OCI-LY7 (cell line): Measurements from ENCODE around the gene TLX3. TPM values are rescaled to one million over a fixed set of nuclear protein-coding genes. Genes with fewer than 3 reads are reported as not detected.

Experiments used
- BruUV-seq: library from RNA; stranded (reverse); fragments of 400-500 nt; replicated peaks from 2 replicates; lab custom pipeline; 2021; lab: Mats Ljungman, UMichigan
- CTCF ChIA-PET: fragments of 300-600 bp; sonication (Branson Sonifier 250); formaldehyde crosslinking; loops from one replicate; lab custom pipeline; 2022; ENCODE audit warnings: antibody characterized with exemption; ENCODE audit not compliant: unreplicated experiment; lab: Charles Lee
- POLR2A ChIA-PET: fragments of 300-600 bp; sonication (Branson Sonifier 250); formaldehyde crosslinking; loops from one replicate; lab custom pipeline; 2022; ENCODE audit warnings: antibody characterized with exemption; lab: Charles Lee
- DNase-seq: peaks from one replicate; pipeline ENCODE4 v3.0.0-alpha.2; 2015; ENCODE audit warnings: low spot score
- H2AFZ ChIP-seq: fragments of 200-600 bp; sonication (generic), shearing (Covaris generic); 2 replicates; pipeline ENCODE4 v1.6.1; 2014; ENCODE audit warnings: mild to moderate bottlenecking, antibody characterized with exemption, low read length, moderate library complexity
- H3K27ac ChIP-seq: fragments of 200-600 bp; sonication (generic); 2 replicates; pipeline ENCODE4 v1.5.1; 2014; ENCODE audit warnings: mixed run types, low read depth, mild to moderate bottlenecking, moderate library complexity, low read length, inconsistent platforms; ENCODE audit not compliant: poor library complexity, severe bottlenecking
- H3K36me3 ChIP-seq: fragments of 200-600 bp; sonication (generic); 2 replicates; pipeline ENCODE4 v1.6.1; 2014; ENCODE audit warnings: mild to moderate bottlenecking, antibody characterized with exemption, low read length, moderate library complexity, mixed read lengths; ENCODE audit not compliant: insufficient read depth
- H3K4me1 ChIP-seq: fragments of 200-600 bp; sonication (generic); 2 replicates; pipeline ENCODE4 v1.5.1; 2014; ENCODE audit warnings: mild to moderate bottlenecking, low read length; ENCODE audit not compliant: insufficient read depth, poor library complexity, severe bottlenecking
- H3K4me2 ChIP-seq: fragments of 200-600 bp; sonication (generic); 2 replicates; pipeline ENCODE4 v1.6.1; 2014; ENCODE audit warnings: mild to moderate bottlenecking, low read length
- H3K4me3 ChIP-seq: fragments of 200-600 bp; sonication (generic); 2 replicates; pipeline ENCODE4 v1.5.1; 2014; ENCODE audit warnings: mild to moderate bottlenecking, low read depth, low read length; ENCODE audit not compliant: poor library complexity, severe bottlenecking
- H3K79me2 ChIP-seq: fragments of 200-600 bp; sonication (generic); 2 replicates; pipeline ENCODE4 v1.6.1; 2016; ENCODE audit warnings: low read depth, mild to moderate bottlenecking, low read length, moderate library complexity, mixed read lengths; ENCODE audit not compliant: insufficient read depth
- H3K9me2 ChIP-seq: fragments of 200-600 bp; sonication (generic); 2 replicates; pipeline ENCODE4 v1.6.1; 2016; ENCODE audit warnings: mild to moderate bottlenecking, low read length, mixed read lengths; ENCODE audit not compliant: insufficient read depth
- H3K9me3 ChIP-seq: fragments of 200-600 bp; sonication (generic); 2 replicates; pipeline ENCODE4 v1.6.1; 2014; ENCODE audit warnings: mild to moderate bottlenecking, mixed run types, low read length, mixed read lengths
- H4K20me1 ChIP-seq: fragments of 200-600 bp; sonication (generic); 2 replicates; pipeline ENCODE4 v1.6.1; 2014; ENCODE audit warnings: mild to moderate bottlenecking, antibody characterized with exemption, low read length, moderate library complexity, mixed read lengths; ENCODE audit not compliant: insufficient read depth
- EZH2phosphoT487 ChIP-seq: fragments of 200-600 bp; sonication (generic); IDR thresholded peaks from 2 replicates; pipeline ENCODE4 v1.6.1; 2018; ENCODE audit warnings: low read depth, borderline replicate concordance, mild to moderate bottlenecking, mixed run types, antibody characterized with exemption, low read length, moderate library complexity, mixed read lengths
- intact Hi-C: fragments of 100-400 bp; cut with micrococcal nuclease; formaldehyde crosslinking; loops from one replicate; pipeline ENCODE4 v1.10.0; 2022; ENCODE audit not compliant: unreplicated experiment
- total RNA-seq, 2 experiments: library from RNA; depleted of rRNA in 1 of 2; stranded (reverse); fragments of >200 nt in 1 of 2; shearing (Covaris generic) in 1 of 2; gene quantifications; 2 replicates each; pipeline ENCODE4 v1.2.3, GENCODE V29; 2014 to 2022
- TF ChIP-seq, protein P1 (sequence below): fragments of 200-600 bp; sonication (generic); conservative IDR thresholded peaks from 2 replicates; pipeline ENCODE4 v1.5.1; 2014; ENCODE audit warnings: mild to moderate bottlenecking, antibody characterized with exemption, low read length, moderate library complexity, mixed read lengths

Gene TLX3
- total RNA-seq, 2 experiments from 2014 or later: not detected

DNA sequence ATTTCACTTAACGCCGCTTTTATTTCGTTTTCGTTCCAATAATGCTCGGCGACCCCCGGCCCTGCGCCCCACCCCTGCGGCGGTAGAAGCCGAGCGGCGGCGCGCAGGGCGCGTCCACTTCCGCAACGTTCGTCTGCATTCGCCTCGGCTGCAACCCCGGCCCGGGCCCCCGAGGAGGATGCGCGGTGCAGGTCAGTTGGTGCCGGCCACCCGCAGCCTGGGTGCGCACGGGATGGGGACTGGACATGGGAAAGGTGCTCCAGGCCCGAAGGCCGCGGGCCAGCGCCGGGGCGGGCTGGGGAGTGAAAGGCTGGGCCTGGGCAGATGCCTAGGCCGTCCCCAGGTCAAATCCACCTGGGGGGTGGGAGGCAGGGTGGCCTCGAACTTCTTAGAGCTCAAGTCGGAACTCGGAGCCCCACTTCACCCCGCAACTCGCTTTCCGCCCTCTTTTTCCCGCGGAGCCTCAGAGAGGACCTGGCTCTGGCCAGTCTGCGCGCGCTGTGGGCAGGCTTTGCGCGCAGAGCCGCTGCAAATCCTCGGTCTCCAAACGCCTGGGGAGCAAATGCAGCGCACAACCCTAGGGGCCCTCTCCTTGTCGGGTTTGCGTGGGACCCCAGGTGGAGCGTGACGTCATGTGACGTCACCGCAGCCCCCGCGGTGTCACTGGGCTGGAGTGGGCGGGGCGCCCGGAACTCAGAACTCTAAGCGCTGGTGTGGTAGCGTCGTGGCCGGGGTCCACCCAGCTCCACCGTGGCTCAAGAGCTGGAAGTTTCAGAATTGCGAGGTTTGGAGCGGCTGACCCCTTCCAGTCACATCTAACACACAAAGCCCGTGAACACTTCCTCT lies 3.3 kb downstream of the TLX3 start:
- Histone ChIP-seq H3K79me2 (no peaks in the 10 kb centered on the region), H4K20me1 (no peaks in the 10 kb centered on the region), H3K4me3 (no peak overlapping the region), H3K27ac (no peak overlapping the region), H3K9me2 (no peaks in the 10 kb centered on the region), H3K4me2 (no peak overlapping the region), H3K4me1 (no peaks in the 10 kb centered on the region), H2AFZ (no peak overlapping the region), H3K36me3 (no peaks in the 10 kb centered on the region), H3K9me3 (no peaks in the 10 kb centered on the region)
- ChIA-PET POLR2A (no interaction called here), CTCF (no interaction called here)
- TF ChIP-seq, protein P1, sequence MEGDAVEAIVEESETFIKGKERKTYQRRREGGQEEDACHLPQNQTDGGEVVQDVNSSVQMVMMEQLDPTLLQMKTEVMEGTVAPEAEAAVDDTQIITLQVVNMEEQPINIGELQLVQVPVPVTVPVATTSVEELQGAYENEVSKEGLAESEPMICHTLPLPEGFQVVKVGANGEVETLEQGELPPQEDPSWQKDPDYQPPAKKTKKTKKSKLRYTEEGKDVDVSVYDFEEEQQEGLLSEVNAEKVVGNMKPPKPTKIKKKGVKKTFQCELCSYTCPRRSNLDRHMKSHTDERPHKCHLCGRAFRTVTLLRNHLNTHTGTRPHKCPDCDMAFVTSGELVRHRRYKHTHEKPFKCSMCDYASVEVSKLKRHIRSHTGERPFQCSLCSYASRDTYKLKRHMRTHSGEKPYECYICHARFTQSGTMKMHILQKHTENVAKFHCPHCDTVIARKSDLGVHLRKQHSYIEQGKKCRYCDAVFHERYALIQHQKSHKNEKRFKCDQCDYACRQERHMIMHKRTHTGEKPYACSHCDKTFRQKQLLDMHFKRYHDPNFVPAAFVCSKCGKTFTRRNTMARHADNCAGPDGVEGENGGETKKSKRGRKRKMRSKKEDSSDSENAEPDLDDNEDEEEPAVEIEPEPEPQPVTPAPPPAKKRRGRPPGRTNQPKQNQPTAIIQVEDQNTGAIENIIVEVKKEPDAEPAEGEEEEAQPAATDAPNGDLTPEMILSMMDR: no peak
- no peak for TF ChIP-seq EZH2phosphoT487
- intact Hi-C loops: no loop called here
- no peak for DNase-seq
- no TSS peak for BruUV-seq

DNA sequence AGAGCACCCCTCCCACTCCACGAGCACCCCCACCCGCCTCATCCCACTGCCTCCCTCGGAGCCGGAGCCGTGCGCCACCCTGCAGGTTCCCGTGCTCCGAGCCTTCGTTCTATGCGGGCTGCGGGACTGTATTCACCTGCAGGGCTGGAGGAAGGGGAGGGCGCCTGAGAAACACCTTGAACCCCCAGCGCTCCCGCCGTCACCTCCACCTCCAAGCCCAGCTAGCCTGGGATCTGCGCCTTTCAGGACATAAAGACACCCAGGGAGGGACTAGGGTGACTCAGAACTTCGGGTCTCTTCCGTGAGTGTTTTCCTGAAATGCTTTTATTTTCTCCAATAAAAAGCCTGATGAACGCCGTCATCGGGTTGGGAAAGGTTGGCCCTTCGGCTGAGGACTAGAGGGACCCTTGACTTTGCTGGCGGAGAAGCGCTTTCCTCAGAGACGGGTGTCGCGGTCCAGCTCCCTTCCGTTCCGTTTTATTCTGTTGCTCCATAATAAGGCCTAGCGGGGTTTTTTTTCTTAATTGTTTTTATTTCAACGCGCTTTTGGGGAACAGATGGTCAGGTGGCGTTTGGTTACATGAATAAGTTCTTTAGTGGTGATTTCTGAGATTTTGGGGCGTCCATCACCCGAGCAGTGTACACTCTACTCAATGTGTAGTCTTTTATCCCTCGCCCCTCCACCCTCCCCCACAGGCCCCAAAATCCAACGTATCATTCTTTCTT lies 4.6 kb downstream of the TLX3 start:
- Histone ChIP-seq H3K9me3 (no peaks in the 10 kb centered on the region), H3K4me3 (no peak overlapping the region), H3K79me2 (no peaks in the 10 kb centered on the region), H3K9me2 (no peaks in the 10 kb centered on the region), H3K27ac (no peak overlapping the region), H2AFZ (no peak overlapping the region), H3K36me3 (no peaks in the 10 kb centered on the region), H4K20me1 (no peaks in the 10 kb centered on the region), H3K4me1 (no peaks in the 10 kb centered on the region), H3K4me2 (no peak overlapping the region)
- BruUV-seq: no TSS peak
- intact Hi-C loops: no loop called here
- ChIA-PET POLR2A (no interaction called here), CTCF (no interaction called here)
- no peak for DNase-seq
- no peak for TF ChIP-seq EZH2phosphoT487
- TF ChIP-seq, protein P1: no peak
